ENCODE measurements around the gene DEFB126.

Gene DEFB126

GRCh38 chr20:157154-157553 is 14.8 kb downstream of the DEFB126 start, which contains the start of gene DEFB127:
Gene DEFB127, plus strand, starts transcription at chr20:157454. Its CDS starts 91 bp downstream, at chr20:157545.
- no peak for TF ChIP-seq ZBTB7A (IDR thresholded peaks at IDR 0.05; ENCODE audit: low read depth)
- TF ChIP-seq YY1 (IDR thresholded peaks at IDR 0.05; ENCODE audit: low read depth), result no peak
- TF ChIP-seq NFIC (IDR thresholded peaks at IDR 0.05), result no peak

GRCh38 chr20:164618-165017 is 22.2 kb downstream of the DEFB126 start:
- TF ChIP-seq CREB1 (IDR thresholded peaks at IDR 0.05; ENCODE audit: low read depth), result no peak
- TF ChIP-seq FOXM1 (IDR thresholded peaks at IDR 0.05; ENCODE audit: borderline replicate concordance, low read depth), result no peak
- TF ChIP-seq EGR1 (IDR thresholded peaks at IDR 0.05), result no peak

GRCh38 chr20:168876-169275 is 26.5 kb downstream of the DEFB126 start:
- TF ChIP-seq USF1 (IDR thresholded peaks at IDR 0.05), result no peak
- TF ChIP-seq TCF12 (IDR thresholded peaks at IDR 0.05; ENCODE audit: low read depth), result no peak
- TF ChIP-seq TEAD4 (IDR thresholded peaks at IDR 0.05), result no peak
- no peak for TF ChIP-seq FOXM1 (IDR thresholded peaks at IDR 0.05; ENCODE audit: borderline replicate concordance, low read depth)
- no peak for TF ChIP-seq YY1 (IDR thresholded peaks at IDR 0.05; ENCODE audit: low read depth)
- TF ChIP-seq CREB1 (IDR thresholded peaks at IDR 0.05; ENCODE audit: low read depth), result no peak

GRCh38 chr20:184288-184687 is 41.9 kb downstream of the DEFB126 start:
- TF ChIP-seq TAF1 (IDR thresholded peaks at IDR 0.05; ENCODE audit: low read depth), result no peak
- no peak for TF ChIP-seq TCF12 (IDR thresholded peaks at IDR 0.05; ENCODE audit: low read depth)
- no peak for TF ChIP-seq USF1 (IDR thresholded peaks at IDR 0.05)
- TF ChIP-seq TEAD4 (IDR thresholded peaks at IDR 0.05), result no peak
- TF ChIP-seq MAX (IDR thresholded peaks at IDR 0.05), result no peak
- no peak for TF ChIP-seq YY1 (IDR thresholded peaks at IDR 0.05; ENCODE audit: low read depth)
- no peak for TF ChIP-seq CEBPB (IDR thresholded peaks at IDR 0.05)
- TF ChIP-seq EGR1 (IDR thresholded peaks at IDR 0.05), result no peak
- no peak for TF ChIP-seq RAD21 (IDR thresholded peaks at IDR 0.05; ENCODE audit: low read depth)
- no peak for TF ChIP-seq NFIC (IDR thresholded peaks at IDR 0.05)
- no peak for TF ChIP-seq ZBTB7A (IDR thresholded peaks at IDR 0.05; ENCODE audit: low read depth)
- TF ChIP-seq REST (IDR thresholded peaks at IDR 0.05; ENCODE audit: low read depth), result no peak
- TF ChIP-seq CREB1 (IDR thresholded peaks at IDR 0.05; ENCODE audit: low read depth), result no peak
- no peak for TF ChIP-seq EP300 (IDR thresholded peaks at IDR 0.05; ENCODE audit: borderline replicate concordance)
- TF ChIP-seq FOXM1 (IDR thresholded peaks at IDR 0.05; ENCODE audit: borderline replicate concordance, low read depth), result no peak

- TF ChIP-seq NFIC (IDR thresholded peaks at IDR 0.05) (no peak), TAF1 (IDR thresholded peaks at IDR 0.05; ENCODE audit: low read depth) (no peak), REST (IDR thresholded peaks at IDR 0.05; ENCODE audit: low read depth) (no peak), EGR1 (IDR thresholded peaks at IDR 0.05) (no peak), ZBTB7A (IDR thresholded peaks at IDR 0.05; ENCODE audit: low read depth) (no peak), TEAD4 (IDR thresholded peaks at IDR 0.05) (no peak), TCF12 (IDR thresholded peaks at IDR 0.05; ENCODE audit: low read depth) (no peak), MAX (IDR thresholded peaks at IDR 0.05) (no peak), YY1 (IDR thresholded peaks at IDR 0.05; ENCODE audit: low read depth) (no peak), CEBPB (IDR thresholded peaks at IDR 0.05) (no peak), CREB1 (IDR thresholded peaks at IDR 0.05; ENCODE audit: low read depth) (no peak), USF1 (IDR thresholded peaks at IDR 0.05) (no peak), RAD21 (IDR thresholded peaks at IDR 0.05; ENCODE audit: low read depth) (no peak), FOXM1 (IDR thresholded peaks at IDR 0.05; ENCODE audit: borderline replicate concordance, low read depth) (no peak), EP300 (IDR thresholded peaks at IDR 0.05; ENCODE audit: borderline replicate concordance) (no peak)
Measured at GRCh38 chr20:187733-188132, 45.3 kb downstream of the DEFB126 start.

GRCh38 chr20:189611-190010 is 47.2 kb downstream of the DEFB126 start, which contains the start of gene DEFB128:
Gene DEFB128, minus strand, starts transcription at chr20:189711. Its CDS starts 88 bp downstream, at chr20:189623.
- TF ChIP-seq YY1 (IDR thresholded peaks at IDR 0.05; ENCODE audit: low read depth) (no peak), TEAD4 (IDR thresholded peaks at IDR 0.05) (no peak), NFIC (IDR thresholded peaks at IDR 0.05) (no peak), USF1 (IDR thresholded peaks at IDR 0.05) (no peak), EP300 (IDR thresholded peaks at IDR 0.05; ENCODE audit: borderline replicate concordance) (no peak), REST (IDR thresholded peaks at IDR 0.05; ENCODE audit: low read depth) (no peak), TAF1 (IDR thresholded peaks at IDR 0.05; ENCODE audit: low read depth) (no peak), TCF12 (IDR thresholded peaks at IDR 0.05; ENCODE audit: low read depth) (no peak), MAX (IDR thresholded peaks at IDR 0.05) (no peak), RAD21 (IDR thresholded peaks at IDR 0.05; ENCODE audit: low read depth) (no peak), CEBPB (IDR thresholded peaks at IDR 0.05) (no peak), CREB1 (IDR thresholded peaks at IDR 0.05; ENCODE audit: low read depth) (no peak)

All from Ishikawa (cell line).